Trophoblast cell (in vitro differentiated cells and primary cell): ENCODE results near the gene NPIPB4.
"Not testable (repeated sequence)": the region's sequence is repeated elsewhere in the genome, so short reads cannot be mapped to it uniquely, and the experiment has no call there.

Source experiments
- DNase-seq, 2 donors: peaks; one replicate each; pipeline ENCODE4 v3.0.0-alpha.2; 2016
- H2AFZ ChIP-seq: 2 replicates; pipeline ENCODE4 v1.6.1; 2013; ENCODE audit warnings: low read length, moderate library complexity, mild to moderate bottlenecking; ENCODE audit not compliant: insufficient read depth, poor library complexity
- H2AK5ac ChIP-seq: 2 replicates; pipeline ENCODE4 v1.6.1; 2013; ENCODE audit warnings: mild to moderate bottlenecking, low read length
- H2BK120ac ChIP-seq: 2 replicates; pipeline ENCODE4 v1.6.1; 2013; ENCODE audit warnings: low read length, mild to moderate bottlenecking, moderate library complexity; ENCODE audit not compliant: insufficient read depth, poor library complexity
- H2BK12ac ChIP-seq: 2 replicates; pipeline ENCODE4 v1.6.1; 2013; ENCODE audit warnings: mild to moderate bottlenecking, low read length, moderate library complexity
- H2BK5ac ChIP-seq: 2 replicates; pipeline ENCODE4 v1.6.1; 2013; ENCODE audit warnings: low read length, low read depth, moderate library complexity, mild to moderate bottlenecking; ENCODE audit not compliant: poor library complexity
- H3K14ac ChIP-seq: 2 replicates; pipeline ENCODE4 v1.6.1; 2013; ENCODE audit warnings: mild to moderate bottlenecking, low read length
- H3K18ac ChIP-seq: 2 replicates; pipeline ENCODE4 v1.6.1; 2013; ENCODE audit warnings: mild to moderate bottlenecking, low read length
- H3K23ac ChIP-seq: 2 replicates; pipeline ENCODE4 v1.6.1; 2013; ENCODE audit warnings: low read length
- H3K27ac ChIP-seq: 2 replicates; pipeline ENCODE4 v1.5.1; 2013; ENCODE audit warnings: low read depth, mild to moderate bottlenecking, inconsistent platforms, low read length, moderate library complexity
- H3K27me3 ChIP-seq: 2 replicates; pipeline ENCODE4 v1.6.1; 2013; ENCODE audit warnings: inconsistent platforms, mild to moderate bottlenecking, low read length, moderate library complexity; ENCODE audit not compliant: insufficient read depth
- H3K36me3 ChIP-seq, 2 experiments: 1 replicate in 1 of 2; 2 replicates in 1 of 2; pipeline ENCODE4 v1.6.1; 2013; ENCODE audit warnings: low read length in 2 of 2, mild to moderate bottlenecking in 2 of 2, moderate library complexity in 1 of 2; ENCODE audit not compliant: insufficient read depth in 2 of 2, control insufficient read depth in 1 of 2
- H3K4ac ChIP-seq: 2 replicates; pipeline ENCODE4 v1.6.1; 2013; ENCODE audit warnings: low read depth, mild to moderate bottlenecking, low read length, moderate library complexity
- H3K4me1 ChIP-seq, 2 experiments: 1 replicate in 1 of 2; 2 replicates in 1 of 2; pipeline ENCODE4 v1.6.1; 2013; ENCODE audit warnings: low read length in 2 of 2, mild to moderate bottlenecking in 2 of 2, moderate library complexity in 1 of 2; ENCODE audit not compliant: insufficient read depth in 2 of 2, control insufficient read depth in 1 of 2
- H3K4me2 ChIP-seq: 2 replicates; pipeline ENCODE4 v1.6.1; 2013; ENCODE audit warnings: inconsistent platforms, mild to moderate bottlenecking, low read length, moderate library complexity
- H3K4me3 ChIP-seq: 2 replicates; pipeline ENCODE4 v1.5.1; 2013; ENCODE audit warnings: mild to moderate bottlenecking, low read depth, low read length, inconsistent platforms
- H3K79me1 ChIP-seq: one replicate; pipeline ENCODE4 v1.6.1; 2013; ENCODE audit warnings: low read length
- H3K79me2 ChIP-seq: 2 replicates; pipeline ENCODE4 v1.6.1; 2013; ENCODE audit warnings: low read length, mild to moderate bottlenecking; ENCODE audit not compliant: control insufficient read depth, insufficient read depth, poor library complexity
- H3K9ac ChIP-seq: 2 replicates; pipeline ENCODE4 v1.6.1; 2013; ENCODE audit warnings: mild to moderate bottlenecking, low read length
- H3K9me3 ChIP-seq: 2 replicates; pipeline ENCODE4 v1.6.1; 2013; ENCODE audit warnings: low read depth, mild to moderate bottlenecking, control low read depth, inconsistent platforms, low read length; ENCODE audit not compliant: insufficient read depth
- H4K12ac ChIP-seq: 2 replicates; pipeline ENCODE4 v1.6.1; 2013; ENCODE audit warnings: low read depth, mild to moderate bottlenecking, low read length, moderate library complexity
- H4K8ac ChIP-seq: 2 replicates; pipeline ENCODE4 v1.6.1; 2013; ENCODE audit warnings: low read depth, mild to moderate bottlenecking, low read length, moderate library complexity
- H4K91ac ChIP-seq: one replicate; pipeline ENCODE4 v1.6.1; 2013; ENCODE audit warnings: low read depth, mild to moderate bottlenecking, low read length, moderate library complexity
- WGBS: extraction: QIAGEN DNeasy Blood & Tissue Kit; methylation state at CpG from one replicate; pipeline ENCODE4 v1.1.7; 2013; ENCODE audit warnings: missing lambda C conversion rate; ENCODE audit not compliant: insufficient read length, insufficient coverage; ENCODE audit errors: extremely low coverage; 5-methylcytosine and 5-hydroxymethylcytosine counted together

NPIPB4 gene

DNA sequence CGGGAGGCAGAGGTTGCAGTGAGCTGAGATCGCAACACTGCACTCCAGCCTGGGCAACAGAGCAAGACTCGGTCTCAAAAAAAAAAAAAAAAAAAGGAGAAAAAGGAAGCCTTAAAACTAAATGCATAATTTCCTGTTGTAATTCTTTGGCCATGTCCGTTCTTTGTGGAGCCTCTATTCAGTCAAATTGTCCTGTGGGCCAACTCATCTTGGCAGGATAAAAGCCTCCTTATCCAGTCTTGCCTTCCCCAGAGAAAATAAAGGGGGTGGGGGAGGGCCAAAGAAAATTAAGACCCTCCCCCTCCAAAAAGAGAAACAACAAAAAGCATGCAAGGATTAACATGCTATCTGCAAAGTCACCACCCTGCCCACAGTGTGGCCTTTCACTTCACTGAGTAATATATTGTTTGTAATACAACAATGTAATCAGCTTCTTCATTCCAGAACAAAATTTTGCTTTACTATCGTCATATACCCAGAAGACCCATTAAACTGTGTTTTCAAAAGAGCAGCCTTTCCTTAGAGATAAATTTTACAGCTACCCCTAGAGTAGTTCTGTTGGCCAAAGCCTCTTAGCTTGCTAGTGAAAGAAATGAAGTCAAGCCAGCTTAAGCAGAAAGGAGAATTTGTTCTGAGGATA is 31.4 kb downstream of the NPIPB4 start:
- H3K79me1 ChIP-seq, H3K9me3 ChIP-seq, H3K9ac ChIP-seq, H3K4me1 ChIP-seq, H3K14ac ChIP-seq, H2BK12ac ChIP-seq, H4K12ac ChIP-seq, H2BK5ac ChIP-seq, H3K79me2 ChIP-seq, H3K36me3 ChIP-seq, H2AFZ ChIP-seq, H3K23ac ChIP-seq, H3K4ac ChIP-seq, H3K4me2 ChIP-seq, H4K91ac ChIP-seq, H2AK5ac ChIP-seq, H3K27me3 ChIP-seq, H3K4me3 ChIP-seq, DNase-seq, H2BK120ac ChIP-seq, H3K27ac ChIP-seq, H3K18ac ChIP-seq, H4K8ac ChIP-seq: not testable (repeated sequence)
- WGBS = no CpG with 5 or more reads among the region's 5 CpGs

- H2BK12ac ChIP-seq = not testable (repeated sequence)
Observed at GRCh38 chr16:21825526-21825925, 32.0 kb downstream of the NPIPB4 start.

DNA sequence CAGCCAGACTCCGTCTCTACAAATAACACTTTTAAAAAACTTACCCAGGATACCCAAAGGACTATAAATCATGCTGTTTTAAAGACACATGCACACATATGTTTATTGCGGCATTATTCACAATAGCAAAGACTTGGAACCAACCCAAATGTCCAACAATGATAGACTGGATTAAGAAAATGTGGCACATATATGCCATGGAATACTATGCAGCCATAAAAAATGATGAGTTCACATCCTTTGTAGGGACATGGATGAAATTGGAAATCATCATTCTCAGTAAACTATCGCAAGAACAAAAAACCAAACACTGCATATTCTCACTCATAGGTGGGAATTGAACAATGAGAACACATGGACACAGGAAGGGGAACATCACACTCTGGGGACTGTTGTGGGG is 34.3 kb downstream of the NPIPB4 start:
- H2BK12ac ChIP-seq, H3K23ac ChIP-seq, H3K36me3 ChIP-seq, H3K4ac ChIP-seq, H3K9me3 ChIP-seq, H3K4me3 ChIP-seq, H3K4me1 ChIP-seq, H3K79me2 ChIP-seq, H3K27ac ChIP-seq, H3K79me1 ChIP-seq, H3K4me2 ChIP-seq, H3K14ac ChIP-seq, H2BK5ac ChIP-seq, H4K12ac ChIP-seq, H3K18ac ChIP-seq, H4K8ac ChIP-seq, H2BK120ac ChIP-seq, H3K27me3 ChIP-seq, H2AFZ ChIP-seq, H3K9ac ChIP-seq, DNase-seq, H4K91ac ChIP-seq, H2AK5ac ChIP-seq: not testable (repeated sequence)
- no CpG with 5 or more reads among the region's 3 CpGs for WGBS

More at GRCh38 chr16:21825526-21825925, 32.0 kb downstream of the NPIPB4 start:
- not testable (repeated sequence) for H3K18ac ChIP-seq, H3K4ac ChIP-seq, H3K4me2 ChIP-seq, H3K27me3 ChIP-seq, H3K14ac ChIP-seq, DNase-seq, H4K8ac ChIP-seq, H3K9ac ChIP-seq, H3K4me1 ChIP-seq, H2AK5ac ChIP-seq, H2BK120ac ChIP-seq, H3K4me3 ChIP-seq, H3K23ac ChIP-seq, H3K9me3 ChIP-seq, H3K79me1 ChIP-seq, H4K12ac ChIP-seq, H3K79me2 ChIP-seq, H3K27ac ChIP-seq, H2AFZ ChIP-seq, H3K36me3 ChIP-seq, H2BK5ac ChIP-seq, H4K91ac ChIP-seq
- no CpG with 5 or more reads among the region's 4 CpGs for WGBS

DNA sequence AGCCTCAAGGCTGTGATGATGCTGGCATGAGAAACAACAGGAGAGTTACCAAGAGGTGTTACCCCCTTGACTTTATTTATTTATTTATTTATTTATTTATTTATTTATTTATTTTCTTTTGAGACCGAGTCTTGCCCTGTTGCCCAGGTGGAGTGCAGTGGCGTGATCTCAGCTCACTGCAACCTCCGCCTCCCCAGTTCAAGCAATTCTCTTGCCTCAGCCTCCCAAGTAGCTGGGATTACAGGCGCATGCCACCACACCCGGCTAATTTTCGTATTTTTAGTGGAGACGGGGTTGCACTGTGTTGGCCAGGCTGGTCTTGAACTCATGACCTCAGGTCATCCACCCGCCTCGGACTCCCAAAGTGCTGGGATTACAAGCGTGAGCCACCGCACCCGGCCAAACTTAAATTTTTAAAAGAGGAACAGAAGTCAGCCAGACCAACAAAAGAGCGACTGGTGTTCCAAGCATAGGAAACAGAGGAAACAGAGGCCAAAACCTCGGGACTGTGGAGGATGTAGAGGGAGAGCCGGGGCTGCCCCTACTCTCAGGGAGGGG is 36.6 kb downstream of the NPIPB4 start:
- not testable (repeated sequence) for H3K27ac ChIP-seq, H2BK5ac ChIP-seq, H3K4me3 ChIP-seq, H2BK120ac ChIP-seq, H4K12ac ChIP-seq, H2AK5ac ChIP-seq, H2BK12ac ChIP-seq, H3K36me3 ChIP-seq, H3K27me3 ChIP-seq, H3K79me1 ChIP-seq, H3K4me2 ChIP-seq, DNase-seq, H3K14ac ChIP-seq, H3K79me2 ChIP-seq, H3K9ac ChIP-seq, H3K23ac ChIP-seq, H3K9me3 ChIP-seq, H3K4me1 ChIP-seq, H3K4ac ChIP-seq, H3K18ac ChIP-seq
- Histone ChIP-seq H2AFZ (peak overlapping the region; percentile 14), H4K8ac (peak overlapping the region; percentile 85), H4K91ac (peak overlapping the region; percentile 36)
- no CpG with 5 or more reads among the region's 15 CpGs for WGBS
